Ovary (tissue), 9 donors: Measurements from ENCODE around the gene ARID3C. TPM values are rescaled to one million over a fixed set of nuclear protein-coding genes. Genes with fewer than 3 reads are reported as not detected.
A peak's percentile ranks its signal among the peaks of the same experiment; 100 is the strongest.

Experiments
- DNase-seq, 5 donors: peaks; one replicate each; pipeline ENCODE4 v3.0.0-alpha.2; 2019 to 2020
- H3K27ac ChIP-seq, 2 donors: fragments of 200-600 bp; one replicate each; pipeline versions ENCODE4 v1.5.1 to v1.8.0; 2019 to 2022
- H3K27me3 ChIP-seq: fragments of 200-600 bp; one replicate; pipeline ENCODE4 v1.8.0; 2022
- H3K36me3 ChIP-seq: fragments of 200-600 bp; sonication (generic); one replicate; pipeline ENCODE4 v1.5.1; 2019
- H3K4me1 ChIP-seq: one replicate; pipeline ENCODE4 v1.8.1; 2013; ENCODE audit warnings: mild to moderate bottlenecking, moderate library complexity; ENCODE audit not compliant: insufficient read depth
- H3K4me3 ChIP-seq: fragments of 200-600 bp; sonication (generic); one replicate; pipeline ENCODE4 v1.5.1; 2017
- H3K9me3 ChIP-seq, 2 donors: fragments of 200-600 bp in 1 of 2; sonication (generic) in 1 of 2; one replicate each; pipeline versions ENCODE4 v1.5.1 to v1.8.1; 2013 to 2019; ENCODE audit warnings: mild to moderate bottlenecking in 1 of 2, moderate library complexity in 1 of 2
- CTCF ChIP-seq, 3 donors: fragments of 450-650 bp in 2 of 3; fragments of 200-600 bp in 1 of 3; IDR thresholded peaks; one replicate each; pipeline versions ENCODE4 v1.5.1 to v1.8.0; 2016 to 2022; ENCODE audit warnings: antibody characterized with exemption in 3 of 3, mild to moderate bottlenecking in 1 of 3
- EP300 ChIP-seq: sonication (generic); formaldehyde crosslinking; IDR thresholded peaks from one replicate; pipeline ENCODE4 v1.6.1; 2017; ENCODE audit warnings: antibody characterized with exemption
- POLR2A ChIP-seq: fragments of 450-650 bp; IDR thresholded peaks from one replicate; pipeline ENCODE4 v1.6.1; 2017; ENCODE audit warnings: antibody characterized with exemption, mild to moderate bottlenecking, moderate library complexity
- whole genome bisulfite sequencing, 3 donors: extraction: QIAGEN DNeasy Blood & Tissue Kit in 1 of 3; methylation state at CpG; one replicate each; pipeline versions ENCODE4 v1.1.5 to v1.1.7; 2013 to 2017; 5-methylcytosine and 5-hydroxymethylcytosine counted together
- intact Hi-C, 4 donors: fragments of 100-400 bp; cut with DNase I; formaldehyde crosslinking; loops; one replicate each; pipeline versions ENCODE4 v1.11.0 to v1.15.1; 2022 to 2023
- polyA plus RNA-seq, 2 donors: library from polyadenylated mRNA; stranded (reverse); fragments of 200-250 nt in 1 of 2; fragments of 350-450 nt in 1 of 2; fragmentation: Illumina TruSeq in 1 of 2; extraction: RNeasy Lipid Tissue Mini Kit (QIAGEN cat#74804) in 1 of 2; gene quantifications; one replicate each; pipeline ENCODE4 v1.2.3, GENCODE V29; 2013 to 2014
- total RNA-seq, 7 donors: library from RNA; depleted of rRNA in 2 of 7; stranded (reverse); fragments of >200 nt in 2 of 7; fragmentation: NEBNext Ultra II Directional in 3 of 7; extraction: Animal tissue kit (Norgen Biotek cat#: 25700) in 3 of 7; gene quantifications; one replicate each; pipeline versions ENCODE4 v1.1.0 to v1.2.4, GENCODE V29; 2016 to 2023
- donor health status: DM: no; HTN: no; CAD: no; lungs with moderate emphysema.
- donor health status: DM: no; HTN: no; CAD: no.
- donor health status: Bipolar disorder and iron deficiency.
- donor health status: DM: yes; HTN: yes; CAD: no.
- donor health status: DM: no; HTN: no; CAD: no.
- donor health status: DM: yes; HTN: yes; CAD: no.

ARID3C gene
- total and polyA plus RNA-seq, 9 donors: 0.07 to 0.40 TPM; not detected in 7

- intact Hi-C loops: loop anchor here in 1 of 4 donors (5.0 kb wide), 1 partner anchor 65 kb away; no protein-coding TSS in a partner anchor
- no peaks in the 10 kb centered on the region for H3K27me3 ChIP-seq
- H3K9me3 ChIP-seq: no peaks in the 10 kb centered on the region
- TF ChIP-seq POLR2A (peak; percentile 81), EP300 (no peak)
- peak within 1 kb of the TSS; percentile 15 to 77 for H3K27ac ChIP-seq
- no peaks in the 10 kb centered on the region for H3K36me3 ChIP-seq
- WGBS, 3 donors: 0 to 1% (median 0%) methylated on average over 52 to 74 of the region's 74 CpGs
- H3K4me3 ChIP-seq: peak within 1 kb of the TSS; percentile 65
- peak; percentile 93 to 96 (median 95) for DNase-seq
- peaks cover 8% of the 10 kb centered on the region for H3K4me1 ChIP-seq
Measured at GRCh38 chr9:34637356-34638137, 8.7 kb upstream of the ARID3C start, which contains the start of gene SIGMAR1. Gene SIGMAR1 (minus strand): TSS chr9:34637787. CDS start chr9:34637697, 90 bp downstream.

DNA sequence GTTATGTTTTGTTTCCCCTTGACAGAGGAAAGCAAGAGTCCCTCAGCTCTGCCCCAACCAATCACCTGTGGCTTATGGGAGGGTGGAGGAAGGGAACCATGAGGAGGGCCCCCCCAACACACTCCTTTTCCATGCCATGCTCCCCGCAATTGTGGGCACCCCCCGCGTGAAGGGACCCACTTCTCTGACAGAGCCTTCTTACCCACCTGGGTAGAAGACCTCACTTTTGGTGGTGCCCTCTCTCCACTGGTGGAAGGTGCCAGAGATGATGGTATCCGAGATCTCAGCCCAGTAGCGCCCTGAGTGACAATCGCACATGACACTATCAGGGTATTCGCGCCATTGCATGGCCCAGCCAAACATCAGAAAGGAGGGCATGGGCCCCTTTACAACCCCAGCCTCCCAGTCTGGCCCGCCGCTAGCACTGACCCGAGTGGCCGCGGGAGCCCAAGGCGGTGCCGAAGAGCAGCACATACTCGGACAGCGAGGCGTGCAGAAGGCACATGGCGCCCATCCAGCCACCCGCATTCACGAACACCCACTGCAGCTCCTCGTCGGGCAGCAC, 8.0 kb upstream of the ARID3C start:
- Histone ChIP-seq H3K27me3 (no peaks in the 10 kb centered on the region), H3K4me3 (peak overlapping the region; percentile 65), H3K36me3 (no peaks in the 10 kb centered on the region), H3K4me1 (peaks cover 8% of the 10 kb centered on the region), H3K9me3 (no peaks in the 10 kb centered on the region), H3K27ac (peak overlapping the region in 1 of 2 donors; percentile 77)
- WGBS, 3 donors: 4 to 7% (median 5%) methylated on average over 22 to 23 of the region's 23 CpGs
- TF ChIP-seq POLR2A (no peak), EP300 (no peak), CTCF (IDR thresholded peaks at IDR 0.05) (no peak)
- DNase-seq: peak in 2 of 5 donors; percentile 51 to 52
- intact Hi-C loops: loop anchor here in 1 of 4 donors (5.0 kb wide), 1 partner anchor 65 kb away; no protein-coding TSS in a partner anchor

GRCh38 chr9:34635556-34635955, 6.7 kb upstream of the ARID3C start:
- H3K27ac ChIP-seq: no peak overlapping the region
- no peaks in the 10 kb centered on the region for H3K27me3 ChIP-seq
- no peak for DNase-seq
- intact Hi-C loops: loop anchor here in 1 of 4 donors (5.0 kb wide), 1 partner anchor 67 kb away; no protein-coding TSS in a partner anchor
- H3K4me3 ChIP-seq: no peak overlapping the region
- H3K9me3 ChIP-seq: no peaks in the 10 kb centered on the region
- 91 to 94% (median 92%) methylated on average over 14 of the region's 14 CpGs for WGBS, 3 donors
- no peaks in the 10 kb centered on the region for H3K36me3 ChIP-seq
- peaks cover 8% of the 10 kb centered on the region for H3K4me1 ChIP-seq
- TF ChIP-seq POLR2A (no peak), CTCF (IDR thresholded peaks at IDR 0.05) (no peak), EP300 (no peak)

DNA sequence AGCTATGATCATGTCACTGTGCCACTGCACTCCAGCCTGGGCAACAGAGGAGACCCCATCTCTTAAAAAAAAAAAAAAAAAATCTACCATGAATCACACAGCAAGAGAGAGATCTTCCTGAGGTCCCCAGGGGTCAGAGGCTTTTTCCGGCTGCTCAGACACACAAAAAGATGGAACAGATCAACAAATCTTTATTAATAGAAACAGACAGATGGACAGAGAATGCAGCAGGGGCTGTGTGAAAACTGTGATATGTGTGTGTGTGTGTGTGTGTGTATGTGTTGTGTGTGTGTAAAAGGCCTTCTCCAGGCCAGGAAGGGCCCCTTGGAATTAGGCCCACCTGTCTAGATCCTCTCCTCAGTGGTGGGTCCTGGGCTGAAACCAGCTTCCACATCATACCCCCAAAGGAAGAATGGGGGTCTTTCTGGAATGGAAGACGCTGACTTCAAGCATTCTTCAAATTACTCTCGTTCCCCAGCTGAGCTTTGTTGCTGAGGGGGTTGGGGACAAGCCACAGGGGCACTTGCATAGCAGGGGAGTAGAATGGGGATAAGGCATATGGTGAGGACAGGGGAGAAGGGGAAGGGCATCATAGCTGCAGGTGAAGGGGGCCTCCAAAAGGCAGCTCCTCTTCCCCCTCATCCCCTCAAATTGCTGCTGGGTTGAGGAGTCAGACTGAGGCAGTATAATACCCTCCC, 5.8 kb upstream of the ARID3C start:
- intact Hi-C loops: loop anchor here in 1 of 4 donors (5.0 kb wide), 1 partner anchor 68 kb away; no protein-coding TSS in a partner anchor
- peaks cover 8% of the 10 kb centered on the region for H3K4me1 ChIP-seq

More for the DNA sequence above, 5.8 kb upstream of the ARID3C start:
- Histone ChIP-seq H3K27me3 (no peaks in the 10 kb centered on the region), H3K4me3 (no peak overlapping the region), H3K27ac (no peak overlapping the region), H3K36me3 (no peaks in the 10 kb centered on the region), H3K9me3 (no peaks in the 10 kb centered on the region)
- DNase-seq: no peak
- WGBS, 3 donors: 69 to 79% (median 72%) methylated on average over 3 of the region's 3 CpGs
- no peak for TF ChIP-seq POLR2A
- no peak for TF ChIP-seq EP300
- no peak for TF ChIP-seq CTCF (IDR thresholded peaks at IDR 0.05)
